HCT116 (cell line): ENCODE measurements around the gene S100A12. TPM values are rescaled to one million over a fixed set of nuclear protein-coding genes. Genes with fewer than 3 reads are reported as not detected.

Experiments used
- ATAC-seq: fragments of 200-7000 bp; cut with Tn5 transposase; 2 replicates; pipeline ENCODE4 v1.9.1; 2020; ENCODE audit warnings: mild to moderate bottlenecking, moderate library complexity
- BruUV-seq: library from RNA; stranded (reverse); fragments of 400-500 nt; replicated peaks from 2 replicates; lab custom pipeline; 2021; lab: Mats Ljungman, UMichigan
- CTCF ChIA-PET: fragments of 300-600 bp; sonication (Branson Sonifier 250); formaldehyde crosslinking; loops from one replicate; lab custom pipeline; 2021; ENCODE audit warnings: antibody characterized with exemption; lab: Charles Lee
- POLR2A ChIA-PET: fragments of 300-600, 350-600 bp; sonication (Branson Sonifier 250); formaldehyde crosslinking; loops from one replicate; lab custom pipeline; 2021; ENCODE audit warnings: antibody characterized with exemption; lab: Charles Lee
- RAD21 ChIA-PET, 2 experiments: fragments of 300-600 bp; sonication (Branson Sonifier 250); formaldehyde crosslinking; loops; one replicate each; lab custom pipeline; 2023; ENCODE audit warnings: low total read pairs in 2 of 2; ENCODE audit not compliant: uncharacterized antibody in 2 of 2, unreplicated experiment in 2 of 2, low non-redundant PET in 1 of 2; lab: Charles Lee
- DNase-seq: peaks from one replicate; pipeline ENCODE4 v3.0.0-alpha.2; 2010; ENCODE audit warnings: low read depth, low spot score
- H2AFZ ChIP-seq: fragments of 200-600 bp; shearing (Covaris generic), sonication (generic); 2 replicates; pipeline ENCODE4 v1.6.1; 2017; ENCODE audit warnings: low read depth, mixed run types, mixed read lengths, antibody characterized with exemption, low read length; ENCODE audit not compliant: poor library complexity, severe bottlenecking
- H3K27ac ChIP-seq: 2 replicates; pipeline ENCODE4 v1.5.1; 2012; ENCODE audit warnings: low read depth, low read length
- H3K27me3 ChIP-seq: fragments of 200-600 bp; sonication (generic); 2 replicates; pipeline ENCODE4 v1.6.1; 2016; ENCODE audit warnings: mixed run types, low read length, mixed read lengths; ENCODE audit not compliant: insufficient read depth
- H3K36me3 ChIP-seq, 2 experiments: fragments of 200-500 bp in 1 of 2; fragments of 200-600 bp in 1 of 2; sonication (Bioruptor generic) in 1 of 2; sonication (generic) in 1 of 2; 2 replicates each; pipeline versions ENCODE4 v1.5.1 to v1.6.1; 2014 to 2016; ENCODE audit warnings: low read length in 2 of 2, inconsistent platforms in 1 of 2, mixed read lengths in 1 of 2, mixed run types in 1 of 2; ENCODE audit not compliant: insufficient read depth in 2 of 2, control insufficient read depth in 1 of 2
- H3K4me1 ChIP-seq, 2 experiments: fragments of 200-600 bp in 1 of 2; sonication (generic) in 1 of 2; 2 replicates each; pipeline versions ENCODE4 v1.5.1 to v1.6.1; 2012 to 2017; ENCODE audit warnings: low read length in 2 of 2, inconsistent platforms in 1 of 2, mild to moderate bottlenecking in 1 of 2, mixed read lengths in 1 of 2, mixed run types in 1 of 2, moderate library complexity in 1 of 2; ENCODE audit not compliant: insufficient read depth in 2 of 2, control insufficient read depth in 1 of 2
- H3K4me2 ChIP-seq: fragments of 200-600 bp; sonication (generic); 2 replicates; pipeline ENCODE4 v1.6.1; 2017; ENCODE audit warnings: mixed run types, low read length, mixed read lengths
- H3K4me3 ChIP-seq, 2 experiments: fragments of 200-600 bp in 1 of 2; sonication (generic) in 1 of 2; replicated peaks in 1 of 2; 2 replicates each; pipeline ENCODE4 v1.5.1; 2011 to 2016; ENCODE audit warnings: low read length in 2 of 2, control low read depth in 1 of 2, low read depth in 1 of 2, mild to moderate bottlenecking in 1 of 2, mixed read lengths in 1 of 2, mixed run types in 1 of 2
- H3K79me2 ChIP-seq: fragments of 200-600 bp; sonication (generic); 2 replicates; pipeline ENCODE4 v1.6.1; 2017; ENCODE audit warnings: mild to moderate bottlenecking, mixed run types, low read length, moderate library complexity, mixed read lengths; ENCODE audit not compliant: insufficient read depth
- H3K9ac ChIP-seq: fragments of 200-600 bp; sonication (generic); 2 replicates; pipeline ENCODE4 v1.6.1; 2016; ENCODE audit warnings: low read length, mixed read lengths
- H3K9me2 ChIP-seq: fragments of 200-600 bp; sonication (generic), shearing (Covaris generic); 2 replicates; pipeline ENCODE4 v1.6.1; 2017; ENCODE audit warnings: mixed run types, mild to moderate bottlenecking, moderate library complexity; ENCODE audit not compliant: insufficient read depth
- H3K9me3 ChIP-seq, 2 experiments: fragments of 200-500 bp in 1 of 2; fragments of 200-600 bp in 1 of 2; sonication (Bioruptor generic) in 1 of 2; sonication (generic) in 1 of 2; 2 replicates each; pipeline ENCODE4 v1.6.1; 2014 to 2017; ENCODE audit warnings: low read length in 2 of 2, mixed read lengths in 2 of 2, inconsistent platforms in 1 of 2, low read depth in 1 of 2, mild to moderate bottlenecking in 1 of 2, mixed run types in 1 of 2, moderate library complexity in 1 of 2; ENCODE audit not compliant: control insufficient read depth in 1 of 2, insufficient read depth in 1 of 2
- H4K20me1 ChIP-seq: fragments of 200-600 bp; sonication (generic), shearing (Covaris generic); 2 replicates; pipeline ENCODE4 v1.6.1; 2017; ENCODE audit warnings: mixed run types, mild to moderate bottlenecking, moderate library complexity; ENCODE audit not compliant: insufficient read depth
- CBX3 ChIP-seq: IDR thresholded peaks from 2 replicates; pipeline ENCODE4 v1.6.1; 2012; ENCODE audit warnings: low read depth
- CEBPB ChIP-seq: IDR thresholded peaks from 2 replicates; pipeline ENCODE4 v1.6.1; 2012; ENCODE audit warnings: low read depth
- EGR1 ChIP-seq: IDR thresholded peaks from 2 replicates; pipeline ENCODE4 v1.6.1; 2012; ENCODE audit warnings: low read depth
- EZH2 ChIP-seq: fragments of 200-600 bp; sonication (generic); IDR thresholded peaks from 2 replicates; pipeline ENCODE4 v1.6.1; 2017; ENCODE audit warnings: antibody characterized with exemption, mixed run types
- EZH2phosphoT487 ChIP-seq: fragments of 200-600 bp; IDR thresholded peaks from 2 replicates; pipeline ENCODE4 v1.6.1; 2018; ENCODE audit warnings: antibody characterized with exemption, borderline replicate concordance
- FOSL1 ChIP-seq: IDR thresholded peaks from 2 replicates; pipeline ENCODE4 v1.6.1; 2012; ENCODE audit warnings: low read depth
- JUND ChIP-seq: IDR thresholded peaks from 2 replicates; pipeline ENCODE4 v1.6.1; 2012
- POLR2A ChIP-seq: IDR thresholded peaks from 2 replicates; pipeline ENCODE4 v1.7.0; 2011; ENCODE audit warnings: borderline replicate concordance; ENCODE audit not compliant: insufficient read depth, insufficient read length; ENCODE audit errors: extremely low read depth
- POLR2AphosphoS5 ChIP-seq: IDR thresholded peaks from 2 replicates; pipeline ENCODE4 v1.6.1; 2011; ENCODE audit warnings: mild to moderate bottlenecking, low read depth, low read length, moderate library complexity
- RAD21 ChIP-seq: IDR thresholded peaks from 2 replicates; pipeline ENCODE4 v1.6.1; 2012; ENCODE audit warnings: low read depth, mild to moderate bottlenecking
- SP1 ChIP-seq: IDR thresholded peaks from 2 replicates; pipeline ENCODE4 v1.6.1; 2012; ENCODE audit warnings: low read depth
- SRF ChIP-seq: IDR thresholded peaks from 2 replicates; pipeline ENCODE4 v1.6.1; 2012; ENCODE audit warnings: low read depth
- TCF7L2 ChIP-seq: IDR thresholded peaks from 2 replicates; pipeline ENCODE4 v1.7.0; 2011; ENCODE audit warnings: borderline replicate concordance, inconsistent platforms; ENCODE audit not compliant: insufficient read depth, insufficient read length; ENCODE audit errors: extremely low read depth
- YY1 ChIP-seq: IDR thresholded peaks from 2 replicates; pipeline ENCODE4 v1.6.1; 2011; ENCODE audit warnings: low read length, low read depth, moderate library complexity, mild to moderate bottlenecking; ENCODE audit not compliant: insufficient replicate concordance; ENCODE audit errors: extremely low read depth
- ZFX ChIP-seq: fragments of 450-650 bp; IDR thresholded peaks from 2 replicates; pipeline ENCODE4 v1.6.1; 2017
- ZNF274 ChIP-seq: fragments of 200-500 bp; sonication (Bioruptor generic); IDR thresholded peaks from 2 replicates; pipeline ENCODE4 v1.6.1; 2014; ENCODE audit warnings: mild to moderate bottlenecking, low read depth, low read length, inconsistent platforms
- intact Hi-C: fragments of 100-400 bp; cut with micrococcal nuclease; formaldehyde crosslinking; loops from 2 replicates; pipeline ENCODE4 v1.10.0; 2022
- total RNA-seq: library from RNA; stranded (reverse); gene quantifications from one replicate; pipeline ENCODE4 v1.2.1, GENCODE V29; 2021; ENCODE audit not compliant: unreplicated experiment
- TF ChIP-seq, protein P1 (sequence below): IDR thresholded peaks from 2 replicates; pipeline ENCODE4 v1.6.1; 2012
- TF ChIP-seq, protein P2 (sequence below): IDR thresholded peaks from 2 replicates; pipeline ENCODE4 v1.6.1; 2012
- TF ChIP-seq, protein P3 (sequence below), 3 experiments: fragments of 200-600 bp in 1 of 3; sonication (generic) in 1 of 3; IDR thresholded peaks in 2 of 3; conservative IDR thresholded peaks in 1 of 3; 2 replicates each; pipeline ENCODE4 v1.5.1; 2012 to 2017; ENCODE audit warnings: low read depth in 2 of 3, low read length in 2 of 3, antibody characterized with exemption in 1 of 3, borderline replicate concordance in 1 of 3, control low read depth in 1 of 3, mild to moderate bottlenecking in 1 of 3, mixed read lengths in 1 of 3, mixed run types in 1 of 3, moderate library complexity in 1 of 3; ENCODE audit not compliant: insufficient read depth in 1 of 3
- TF ChIP-seq, protein P4 (sequence below): IDR thresholded peaks from 2 replicates; pipeline ENCODE4 v1.6.1; 2011; ENCODE audit warnings: mild to moderate bottlenecking, low read length, moderate library complexity; ENCODE audit not compliant: insufficient replicate concordance; ENCODE audit errors: extremely low read depth

Gene S100A12
- total RNA-seq, 1 experiment from 2014 or later = not detected

DNA sequence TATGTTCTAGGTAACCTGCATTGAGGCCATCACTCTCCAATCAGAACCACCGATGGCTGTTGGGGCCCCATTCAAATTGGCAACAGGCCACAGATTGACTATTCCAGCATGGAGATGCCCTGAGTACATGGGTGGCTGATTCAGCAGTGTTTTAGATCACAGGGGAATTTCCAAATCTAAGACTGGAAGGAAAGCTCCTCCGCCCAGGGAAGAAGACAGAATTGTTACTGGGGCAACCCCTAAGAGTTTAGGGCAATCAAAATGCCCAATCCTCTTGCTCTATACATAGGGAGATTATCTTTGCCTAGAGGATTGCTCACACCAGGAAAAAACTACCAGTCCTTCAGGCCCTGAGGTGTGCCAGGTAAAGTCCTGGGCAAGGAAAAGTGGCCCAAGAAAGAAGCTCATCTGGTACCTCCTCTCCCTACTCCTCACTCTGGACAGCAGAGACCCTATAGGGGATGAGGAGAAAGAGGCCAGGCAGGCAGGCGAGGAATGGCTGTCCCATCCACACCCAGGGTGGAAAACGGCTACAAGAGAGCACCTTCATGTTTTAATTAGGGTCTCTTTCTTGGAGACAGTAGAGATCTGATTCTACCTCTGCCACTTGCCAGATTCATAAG is 9.6 kb upstream of the S100A12 start:
- ChIA-PET RAD21 (no interaction called here), CTCF (no interaction called here), POLR2A (no interaction called here)
- no peak for TF ChIP-seq EGR1
- TF ChIP-seq RAD21 = no peak
- TF ChIP-seq, protein P1, sequence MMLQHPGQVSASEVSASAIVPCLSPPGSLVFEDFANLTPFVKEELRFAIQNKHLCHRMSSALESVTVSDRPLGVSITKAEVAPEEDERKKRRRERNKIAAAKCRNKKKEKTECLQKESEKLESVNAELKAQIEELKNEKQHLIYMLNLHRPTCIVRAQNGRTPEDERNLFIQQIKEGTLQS = no peak
- TF ChIP-seq TCF7L2 = no peak
- no peak for TF ChIP-seq JUND
- no peak for TF ChIP-seq YY1
- TF ChIP-seq FOSL1 = no peak
- no peak for TF ChIP-seq ZFX
- TF ChIP-seq CBX3 = no peak
- TF ChIP-seq SP1 = no peak
- no peak for TF ChIP-seq POLR2AphosphoS5
- no peak for TF ChIP-seq EZH2phosphoT487
- no peak for TF ChIP-seq SRF
- no peak for TF ChIP-seq ZNF274
- no peak for TF ChIP-seq EZH2
- TF ChIP-seq, protein P2, sequence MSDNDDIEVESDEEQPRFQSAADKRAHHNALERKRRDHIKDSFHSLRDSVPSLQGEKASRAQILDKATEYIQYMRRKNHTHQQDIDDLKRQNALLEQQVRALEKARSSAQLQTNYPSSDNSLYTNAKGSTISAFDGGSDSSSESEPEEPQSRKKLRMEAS = no peak
- TF ChIP-seq, protein P3, sequence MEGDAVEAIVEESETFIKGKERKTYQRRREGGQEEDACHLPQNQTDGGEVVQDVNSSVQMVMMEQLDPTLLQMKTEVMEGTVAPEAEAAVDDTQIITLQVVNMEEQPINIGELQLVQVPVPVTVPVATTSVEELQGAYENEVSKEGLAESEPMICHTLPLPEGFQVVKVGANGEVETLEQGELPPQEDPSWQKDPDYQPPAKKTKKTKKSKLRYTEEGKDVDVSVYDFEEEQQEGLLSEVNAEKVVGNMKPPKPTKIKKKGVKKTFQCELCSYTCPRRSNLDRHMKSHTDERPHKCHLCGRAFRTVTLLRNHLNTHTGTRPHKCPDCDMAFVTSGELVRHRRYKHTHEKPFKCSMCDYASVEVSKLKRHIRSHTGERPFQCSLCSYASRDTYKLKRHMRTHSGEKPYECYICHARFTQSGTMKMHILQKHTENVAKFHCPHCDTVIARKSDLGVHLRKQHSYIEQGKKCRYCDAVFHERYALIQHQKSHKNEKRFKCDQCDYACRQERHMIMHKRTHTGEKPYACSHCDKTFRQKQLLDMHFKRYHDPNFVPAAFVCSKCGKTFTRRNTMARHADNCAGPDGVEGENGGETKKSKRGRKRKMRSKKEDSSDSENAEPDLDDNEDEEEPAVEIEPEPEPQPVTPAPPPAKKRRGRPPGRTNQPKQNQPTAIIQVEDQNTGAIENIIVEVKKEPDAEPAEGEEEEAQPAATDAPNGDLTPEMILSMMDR (IDR thresholded peaks at IDR 0.05 in 2 of 3, conservative IDR thresholded peaks at IDR 0.05 in 1 of 3; ENCODE audit: borderline replicate concordance in 1 of 3, insufficient read depth in 1 of 3, low read depth in 2 of 3, low read length in 2 of 3) = no peak
- TF ChIP-seq CEBPB = no peak
- no peak for TF ChIP-seq POLR2A
- TF ChIP-seq, protein P4, sequence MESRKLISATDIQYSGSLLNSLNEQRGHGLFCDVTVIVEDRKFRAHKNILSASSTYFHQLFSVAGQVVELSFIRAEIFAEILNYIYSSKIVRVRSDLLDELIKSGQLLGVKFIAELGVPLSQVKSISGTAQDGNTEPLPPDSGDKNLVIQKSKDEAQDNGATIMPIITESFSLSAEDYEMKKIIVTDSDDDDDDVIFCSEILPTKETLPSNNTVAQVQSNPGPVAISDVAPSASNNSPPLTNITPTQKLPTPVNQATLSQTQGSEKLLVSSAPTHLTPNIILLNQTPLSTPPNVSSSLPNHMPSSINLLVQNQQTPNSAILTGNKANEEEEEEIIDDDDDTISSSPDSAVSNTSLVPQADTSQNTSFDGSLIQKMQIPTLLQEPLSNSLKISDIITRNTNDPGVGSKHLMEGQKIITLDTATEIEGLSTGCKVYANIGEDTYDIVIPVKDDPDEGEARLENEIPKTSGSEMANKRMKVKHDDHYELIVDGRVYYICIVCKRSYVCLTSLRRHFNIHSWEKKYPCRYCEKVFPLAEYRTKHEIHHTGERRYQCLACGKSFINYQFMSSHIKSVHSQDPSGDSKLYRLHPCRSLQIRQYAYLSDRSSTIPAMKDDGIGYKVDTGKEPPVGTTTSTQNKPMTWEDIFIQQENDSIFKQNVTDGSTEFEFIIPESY = no peak
- intact Hi-C loops = no loop called here
- no peaks in the 10 kb centered on the region for H3K9me3 ChIP-seq
- no peak overlapping the region for H3K4me2 ChIP-seq
- H3K4me3 ChIP-seq = no peak overlapping the region
- H4K20me1 ChIP-seq = no peaks in the 10 kb centered on the region
- no peaks in the 10 kb centered on the region for H3K79me2 ChIP-seq
- DNase-seq (no peak), ATAC-seq (no peak)
- no peak overlapping the region for H3K27ac ChIP-seq
- no peaks in the 10 kb centered on the region for H3K36me3 ChIP-seq
- H3K27me3 ChIP-seq = peaks cover 46% of the 10 kb centered on the region
- no peaks in the 10 kb centered on the region for H3K4me1 ChIP-seq
- H3K9me2 ChIP-seq = no peaks in the 10 kb centered on the region
- H2AFZ ChIP-seq = no peak overlapping the region
- BruUV-seq = no TSS peak
- no peak overlapping the region for H3K9ac ChIP-seq
